Aortic smooth muscle cell (primary cell): Measurements from ENCODE around the gene B3GALT4. TPM values are rescaled to one million over a fixed set of nuclear protein-coding genes. Genes with fewer than 3 reads are reported as not detected.

ENCODE experiments used
- total RNA-seq: library from RNA; depleted of rRNA; stranded (reverse); fragments of >200 nt; gene quantifications from 2 replicates; pipeline ENCODE4 v1.2.3, GENCODE V29; 2014

B3GALT4 gene, protein sequence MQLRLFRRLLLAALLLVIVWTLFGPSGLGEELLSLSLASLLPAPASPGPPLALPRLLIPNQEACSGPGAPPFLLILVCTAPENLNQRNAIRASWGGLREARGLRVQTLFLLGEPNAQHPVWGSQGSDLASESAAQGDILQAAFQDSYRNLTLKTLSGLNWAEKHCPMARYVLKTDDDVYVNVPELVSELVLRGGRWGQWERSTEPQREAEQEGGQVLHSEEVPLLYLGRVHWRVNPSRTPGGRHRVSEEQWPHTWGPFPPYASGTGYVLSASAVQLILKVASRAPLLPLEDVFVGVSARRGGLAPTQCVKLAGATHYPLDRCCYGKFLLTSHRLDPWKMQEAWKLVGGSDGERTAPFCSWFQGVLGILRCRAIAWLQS
- 10.0 and 12.2 TPM in 2 replicates for total RNA-seq

GRCh38 chr6:33276864-33277662 lies at the start of gene B3GALT4:
B3GALT4 (plus strand) TSS chr6:33277123; CDS start chr6:33277420, 297 bp downstream.

DNA sequence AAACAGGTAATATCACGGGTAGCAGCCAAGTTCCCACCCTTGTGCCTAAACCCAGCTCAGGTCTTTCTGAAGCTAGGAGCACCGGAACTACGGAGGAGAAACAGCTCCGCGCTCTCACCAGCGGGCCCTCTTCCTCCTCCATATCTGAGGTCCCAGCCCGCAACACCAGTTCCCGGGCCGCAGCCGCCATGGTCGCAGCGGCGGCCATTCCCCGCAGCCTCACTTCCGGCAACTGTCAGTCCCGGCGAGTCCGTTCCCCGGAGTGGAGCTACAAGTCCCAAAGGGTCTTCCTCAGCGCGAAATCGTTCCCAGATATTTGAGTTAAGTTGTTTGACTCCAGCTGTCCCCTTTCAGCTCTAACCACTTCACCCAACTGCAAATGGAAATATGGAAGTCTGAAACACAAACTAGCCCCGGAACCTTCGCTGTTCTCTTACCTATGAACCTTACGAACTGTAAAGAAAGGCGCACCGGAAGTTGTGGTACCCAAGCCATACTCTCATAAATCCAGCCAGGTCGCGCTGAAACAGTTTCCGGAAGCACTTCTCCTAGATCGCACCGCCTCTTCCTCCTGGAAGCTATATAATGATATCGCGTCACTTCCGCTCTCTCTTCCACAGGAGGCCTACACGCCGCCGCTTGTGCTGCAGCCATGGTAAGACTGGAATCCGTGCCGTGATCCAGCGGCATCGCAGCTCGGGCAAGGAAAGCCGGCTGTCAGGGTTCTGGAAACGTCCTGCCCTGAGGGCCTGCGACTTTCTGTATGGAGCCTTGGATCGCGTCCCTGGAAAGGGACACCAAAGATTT lies 5.3 kb upstream of the B3GALT4 start, which contains the start of the genes RPS18 and VPS52:
Gene RPS18, plus strand, starts transcription at position 608 of the 807 bp plus-strand sequence. Its CDS starts 45 bp downstream, at position 653.
Gene VPS52, minus strand, starts transcription at position 409 of the 807 bp plus-strand sequence. Its CDS starts 201 bp downstream, at position 208.

GRCh38 chr6:33288921-33289783 lies 12.2 kb downstream of the B3GALT4 start, which contains the start of the genes PFDN6 and WDR46:
PFDN6 (plus strand) TSS chr6:33289601; CDS start chr6:33289857, 256 bp downstream.
WDR46 (minus strand) TSS chr6:33289239; CDS start chr6:33289170, 69 bp downstream.

GRCh38 chr6:33298773-33299236 lies 21.9 kb downstream of the B3GALT4 start, which contains the start of gene RGL2:
RGL2 (minus strand) TSS chr6:33298942; CDS start chr6:33298610, 332 bp downstream.

DNA sequence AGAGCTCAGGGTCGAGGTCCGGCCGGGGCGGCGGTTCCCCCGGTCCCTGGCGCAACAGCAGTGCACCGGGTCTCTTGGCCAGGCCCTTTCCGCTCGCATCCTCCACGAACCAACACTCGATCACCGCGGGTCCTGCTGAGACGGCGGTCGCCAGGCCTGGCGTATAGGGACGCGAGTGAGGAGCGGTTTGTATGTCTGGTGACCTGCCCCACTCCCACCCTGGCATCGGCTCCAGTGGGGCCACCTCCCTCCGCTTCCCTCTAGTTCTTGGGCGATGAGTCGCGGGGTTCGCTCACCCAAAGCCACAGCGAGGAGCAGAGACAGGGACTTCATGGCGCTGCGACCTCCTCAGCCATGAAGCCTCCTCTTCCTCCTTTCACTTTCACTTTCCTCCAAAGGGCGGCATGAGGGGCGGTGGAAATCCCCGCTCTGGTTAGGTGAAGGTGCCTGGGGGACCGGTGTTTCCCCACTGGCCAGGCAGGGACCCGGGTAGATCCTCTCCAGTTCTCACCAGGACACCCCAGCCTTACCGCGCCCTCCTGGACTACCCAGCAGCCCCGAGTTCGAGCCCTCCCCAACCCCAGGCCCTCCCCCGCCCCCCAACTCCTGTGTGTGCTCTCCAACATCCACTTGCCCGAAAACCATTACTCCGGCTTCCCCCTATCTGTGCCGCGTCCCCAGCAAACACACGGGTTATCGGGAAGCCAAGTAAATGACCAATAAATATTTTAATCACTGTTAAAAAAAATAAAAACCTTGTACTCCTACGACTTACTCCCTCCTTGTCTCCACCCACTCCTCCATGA lies 37.0 kb downstream of the B3GALT4 start, which contains the start of gene TAPBP:
Gene TAPBP, minus strand, starts transcription at position 370 of the 806 bp plus-strand sequence. Its CDS starts 37 bp downstream, at position 333.

GRCh38 chr6:33317669-33318425 lies 40.9 kb downstream of the B3GALT4 start, which contains the start of gene ZBTB22:
ZBTB22 (minus strand) TSS chr6:33317744; CDS start chr6:33316916, 828 bp downstream.

Other genes with a start within 250 kb of the B3GALT4 start
- 2.0 and 2.8 TPM in 2 replicates for gene HLA-DPA1, start 203.5 kb upstream of the B3GALT4 start, total RNA-seq
- 14.3 and 20.3 TPM in 2 replicates for gene HLA-DPB1, start 201.1 kb upstream of the B3GALT4 start, total RNA-seq
- 0.12 and 0.13 TPM in 2 replicates for gene COL11A2, start 84.7 kb upstream of the B3GALT4 start, total RNA-seq
- gene RXRB, start 76.5 kb upstream of the B3GALT4 start, total RNA-seq: 25.1 and 25.2 TPM in 2 replicates
- 170 and 210 TPM in 2 replicates for gene SLC39A7, start 76.3 kb upstream of the B3GALT4 start, total RNA-seq
- gene HSD17B8, start 72.5 kb upstream of the B3GALT4 start, total RNA-seq: 8.6 and 12.6 TPM in 2 replicates
- gene RING1, start 68.6 kb upstream of the B3GALT4 start, total RNA-seq: 31.0 and 35.0 TPM in 2 replicates
- 45.0 and 52.2 TPM in 2 replicates for gene VPS52, start 5.2 kb upstream of the B3GALT4 start, total RNA-seq
- 4,494 and 5,354 TPM in 2 replicates for gene RPS18, start 5.0 kb upstream of the B3GALT4 start, total RNA-seq
- 66.6 and 112 TPM in 2 replicates for gene WDR46, start 12.1 kb downstream of the B3GALT4 start, total RNA-seq
- 38.6 and 53.1 TPM in 2 replicates for gene PFDN6, start 12.5 kb downstream of the B3GALT4 start, total RNA-seq
- gene RGL2, start 21.8 kb downstream of the B3GALT4 start, total RNA-seq: 27.7 and 33.5 TPM in 2 replicates
- gene TAPBP, start 37.0 kb downstream of the B3GALT4 start, total RNA-seq: 42.9 and 51.9 TPM in 2 replicates
- gene ZBTB22, start 40.6 kb downstream of the B3GALT4 start, total RNA-seq: 22.2 and 23.8 TPM in 2 replicates
- gene DAXX, start 45.8 kb downstream of the B3GALT4 start, total RNA-seq: 56.1 and 61.8 TPM in 2 replicates
- 10.3 and 18.8 TPM in 2 replicates for gene KIFC1, start 114.7 kb downstream of the B3GALT4 start, total RNA-seq
- 20.1 and 21.9 TPM in 2 replicates for gene PHF1, start 133.9 kb downstream of the B3GALT4 start, total RNA-seq
- gene CUTA, start 141.0 kb downstream of the B3GALT4 start, total RNA-seq: 133 and 181 TPM in 2 replicates
- gene SYNGAP1, start 142.9 kb downstream of the B3GALT4 start, total RNA-seq: 2.4 and 4.4 TPM in 2 replicates
- gene ZBTB9, start 177.5 kb downstream of the B3GALT4 start, total RNA-seq: 4.4 and 4.8 TPM in 2 replicates